HEK293 (cell line): Measurements from ENCODE around the gene SYNGR1.

Source experiments
- CTCF ChIP-seq: fragments of 450-650 bp; formaldehyde crosslinking; IDR thresholded peaks from 2 replicates; pipeline ENCODE4 v1.5.1; 2016; ENCODE audit warnings: missing biosample characterization, missing genetic modification characterization
- HOXC10 ChIP-seq: sonication (generic); formaldehyde crosslinking; IDR thresholded peaks from 2 replicates; pipeline ENCODE4 v1.8.1; 2023; ENCODE audit warnings: mild to moderate bottlenecking, missing genetic modification reagents
- KLF17 ChIP-seq: fragments of 450-650 bp; formaldehyde crosslinking; IDR thresholded peaks from 2 replicates; pipeline ENCODE4 v1.5.1; 2016; ENCODE audit warnings: missing biosample characterization, missing genetic modification characterization
- PRDM1 ChIP-seq: fragments of 450-650 bp; formaldehyde crosslinking; IDR thresholded peaks from 2 replicates; pipeline ENCODE4; 2016; ENCODE audit warnings: missing biosample characterization, missing genetic modification characterization
- REST ChIP-seq: fragments of 450-650 bp; formaldehyde crosslinking; IDR thresholded peaks from 2 replicates; pipeline ENCODE4 v1.5.1; 2016; ENCODE audit warnings: missing biosample characterization, missing genetic modification characterization
- TCF7L2 ChIP-seq: IDR thresholded peaks from 2 replicates; pipeline ENCODE4 v1.6.1; 2011; ENCODE audit warnings: low read depth, mild to moderate bottlenecking, inconsistent platforms, low read length, moderate library complexity, borderline replicate concordance
- WT1 ChIP-seq: fragments of 450-650 bp; formaldehyde crosslinking; IDR thresholded peaks from 2 replicates; pipeline ENCODE4 v1.5.1; 2016; ENCODE audit warnings: missing biosample characterization, missing genetic modification characterization
- ZBTB48 ChIP-seq: fragments of 450-650 bp; formaldehyde crosslinking; IDR thresholded peaks from 2 replicates; pipeline ENCODE4 v1.5.1; 2016; ENCODE audit warnings: missing biosample characterization, missing genetic modification characterization
- ZBTB7A ChIP-seq: fragments of 450-650 bp; formaldehyde crosslinking; IDR thresholded peaks from 2 replicates; pipeline ENCODE4 v1.5.1; 2016; ENCODE audit warnings: low read depth, missing biosample characterization, missing genetic modification characterization
- ZIC2 ChIP-seq: fragments of 450-650 bp; formaldehyde crosslinking; IDR thresholded peaks from 2 replicates; pipeline ENCODE4 v1.5.1; 2016; ENCODE audit warnings: missing biosample characterization, missing genetic modification characterization
- ZNF133 ChIP-seq: fragments of 450-650 bp; formaldehyde crosslinking; IDR thresholded peaks from 2 replicates; pipeline ENCODE4 v1.5.1; 2016; ENCODE audit warnings: missing biosample characterization, missing genetic modification characterization
- ZNF155 ChIP-seq: fragments of 450-650 bp; formaldehyde crosslinking; IDR thresholded peaks from 2 replicates; pipeline ENCODE4 v1.5.1; 2016; ENCODE audit warnings: missing biosample characterization, missing genetic modification characterization
- ZNF184 ChIP-seq: fragments of 450-650 bp; IDR thresholded peaks from 2 replicates; pipeline ENCODE4 v1.5.1; 2018; ENCODE audit warnings: missing biosample characterization, mild to moderate bottlenecking, missing genetic modification characterization
- ZNF19 ChIP-seq: fragments of 450-650 bp; formaldehyde crosslinking; IDR thresholded peaks from 2 replicates; pipeline ENCODE4; 2016; ENCODE audit warnings: missing biosample characterization, missing genetic modification characterization, low read depth
- ZNF335 ChIP-seq: fragments of 450-650 bp; formaldehyde crosslinking; conservative IDR thresholded peaks from 2 replicates; pipeline ENCODE4 v1.5.1; 2016; ENCODE audit warnings: missing biosample characterization, missing genetic modification characterization
- ZNF473 ChIP-seq: fragments of 450-650 bp; formaldehyde crosslinking; IDR thresholded peaks from 2 replicates; pipeline ENCODE4 v1.5.1; 2017; ENCODE audit warnings: missing biosample characterization, missing genetic modification characterization
- ZNF501 ChIP-seq: fragments of 450-650 bp; formaldehyde crosslinking; IDR thresholded peaks from 2 replicates; pipeline ENCODE4 v1.5.1; 2016; ENCODE audit warnings: missing biosample characterization, missing genetic modification characterization
- ZNF513 ChIP-seq: fragments of 450-650 bp; IDR thresholded peaks from 2 replicates; pipeline ENCODE4 v1.5.1; 2018; ENCODE audit warnings: missing biosample characterization, missing genetic modification characterization
- ZNF514 ChIP-seq: fragments of 450-650 bp; formaldehyde crosslinking; IDR thresholded peaks from 2 replicates; pipeline ENCODE4 v1.5.1; 2016; ENCODE audit warnings: missing biosample characterization, missing genetic modification characterization
- ZNF549 ChIP-seq: fragments of 450-650 bp; IDR thresholded peaks from 2 replicates; pipeline ENCODE4 v1.5.1; 2018; ENCODE audit warnings: missing biosample characterization, missing genetic modification characterization, mild to moderate bottlenecking, inconsistent platforms, moderate library complexity
- ZNF558 ChIP-seq: fragments of 450-650 bp; formaldehyde crosslinking; IDR thresholded peaks from 2 replicates; pipeline ENCODE4 v1.5.1; 2016; ENCODE audit warnings: missing biosample characterization, missing genetic modification characterization
- ZNF561 ChIP-seq: fragments of 450-650 bp; IDR thresholded peaks from 2 replicates; pipeline ENCODE4 v1.5.1; 2018; ENCODE audit warnings: missing biosample characterization, missing genetic modification characterization, borderline replicate concordance
- ZNF785 ChIP-seq: fragments of 450-650 bp; formaldehyde crosslinking; IDR thresholded peaks from 2 replicates; pipeline ENCODE4 v1.5.1; 2016; ENCODE audit warnings: missing biosample characterization, missing genetic modification characterization
- TF ChIP-seq, protein P1 (sequence below): fragments of 450-650 bp; formaldehyde crosslinking; IDR thresholded peaks from 2 replicates; pipeline ENCODE4 v1.5.1; 2016; ENCODE audit warnings: missing biosample characterization, missing genetic modification characterization, borderline replicate concordance

SYNGR1 gene

GRCh38 chr22:39319284-39320022 is 30.3 kb upstream of the SYNGR1 start, which contains the start of gene RPL3 (continued):
- TF ChIP-seq CTCF (peak; percentile 86), ZNF561 (tag by site-specific recombination) (no peak), ZNF549 (tag by site-specific recombination) (no peak), ZNF501 (tag by site-specific recombination) (peak; percentile 64; the same call in 1 of the 2 replicates), ZNF513 (tag by site-specific recombination) (no peak; the same call in 1 of the 2 replicates), HOXC10 (CRISPR knock-in tag) (no peak), TCF7L2 (no peak), ZNF473 (no peak), ZIC2 (tag by site-specific recombination) (no peak), ZNF514 (tag by site-specific recombination) (no peak), ZNF19 (no peak), ZNF785 (no peak; the same call in 1 of the 2 replicates), ZNF558 (tag by site-specific recombination) (no peak), ZBTB48 (tag by site-specific recombination) (no peak), ZNF335 (tag by site-specific recombination) (peak; percentile 57; the same call in 1 of the 2 replicates), ZNF184 (tag by site-specific recombination) (0 out of 2 replicates have a peak, but pooled peaks have one; percentile 8), WT1 (tag by site-specific recombination) (no peak), PRDM1 (no peak; the same call in none of the 2 replicates), KLF17 (tag by site-specific recombination) (peak; percentile 80), REST (tag by site-specific recombination) (no peak; the same call in 1 of the 2 replicates), ZNF155 (tag by site-specific recombination) (no peak), ZBTB7A (tag by site-specific recombination) (peak; percentile 84), ZNF133 (tag by site-specific recombination) (no peak)
- TF ChIP-seq, protein P1, sequence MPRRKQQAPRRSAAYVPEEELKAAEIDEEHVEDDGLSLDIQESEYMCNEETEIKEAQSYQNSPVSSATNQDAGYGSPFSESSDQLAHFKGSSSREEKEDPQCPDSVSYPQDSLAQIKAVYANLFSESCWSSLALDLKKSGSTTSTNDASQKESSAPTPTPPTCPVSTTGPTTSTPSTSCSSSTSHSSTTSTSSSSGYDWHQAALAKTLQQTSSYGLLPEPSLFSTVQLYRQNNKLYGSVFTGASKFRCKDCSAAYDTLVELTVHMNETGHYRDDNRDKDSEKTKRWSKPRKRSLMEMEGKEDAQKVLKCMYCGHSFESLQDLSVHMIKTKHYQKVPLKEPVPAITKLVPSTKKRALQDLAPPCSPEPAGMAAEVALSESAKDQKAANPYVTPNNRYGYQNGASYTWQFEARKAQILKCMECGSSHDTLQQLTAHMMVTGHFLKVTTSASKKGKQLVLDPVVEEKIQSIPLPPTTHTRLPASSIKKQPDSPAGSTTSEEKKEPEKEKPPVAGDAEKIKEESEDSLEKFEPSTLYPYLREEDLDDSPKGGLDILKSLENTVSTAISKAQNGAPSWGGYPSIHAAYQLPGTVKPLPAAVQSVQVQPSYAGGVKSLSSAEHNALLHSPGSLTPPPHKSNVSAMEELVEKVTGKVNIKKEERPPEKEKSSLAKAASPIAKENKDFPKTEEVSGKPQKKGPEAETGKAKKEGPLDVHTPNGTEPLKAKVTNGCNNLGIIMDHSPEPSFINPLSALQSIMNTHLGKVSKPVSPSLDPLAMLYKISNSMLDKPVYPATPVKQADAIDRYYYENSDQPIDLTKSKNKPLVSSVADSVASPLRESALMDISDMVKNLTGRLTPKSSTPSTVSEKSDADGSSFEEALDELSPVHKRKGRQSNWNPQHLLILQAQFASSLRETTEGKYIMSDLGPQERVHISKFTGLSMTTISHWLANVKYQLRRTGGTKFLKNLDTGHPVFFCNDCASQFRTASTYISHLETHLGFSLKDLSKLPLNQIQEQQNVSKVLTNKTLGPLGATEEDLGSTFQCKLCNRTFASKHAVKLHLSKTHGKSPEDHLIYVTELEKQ (tag by site-specific recombination), result peak; percentile 45
